ENCODE data around the gene PRR16.

DNA sequence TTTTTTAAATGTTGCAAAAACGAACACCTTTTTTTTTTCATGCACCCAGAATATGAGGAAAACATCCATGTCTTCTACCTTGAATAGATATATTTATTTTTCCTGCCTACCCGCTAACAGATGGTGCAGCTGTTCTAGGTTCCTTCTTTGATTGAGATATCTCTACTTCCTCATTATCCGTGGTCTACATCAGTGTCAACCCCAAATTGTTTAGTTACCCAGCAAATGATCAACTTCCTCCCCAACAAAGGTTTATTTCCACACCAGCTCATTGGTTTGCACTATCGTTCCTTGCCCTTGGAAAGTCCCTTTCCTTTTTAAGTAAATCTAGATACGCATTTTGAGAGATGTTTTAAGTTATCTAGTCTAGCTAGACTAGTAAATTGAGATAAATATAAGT is 166.4 kb downstream of the PRR16 start:
- TF ChIP-seq POLR2A (IDR thresholded peaks at IDR 0.05) (no peak), EP300 (IDR thresholded peaks at IDR 0.05) (no peak), POLR2AphosphoS5 (IDR thresholded peaks at IDR 0.05) (no peak)
- TF ChIP-seq, protein P1, sequence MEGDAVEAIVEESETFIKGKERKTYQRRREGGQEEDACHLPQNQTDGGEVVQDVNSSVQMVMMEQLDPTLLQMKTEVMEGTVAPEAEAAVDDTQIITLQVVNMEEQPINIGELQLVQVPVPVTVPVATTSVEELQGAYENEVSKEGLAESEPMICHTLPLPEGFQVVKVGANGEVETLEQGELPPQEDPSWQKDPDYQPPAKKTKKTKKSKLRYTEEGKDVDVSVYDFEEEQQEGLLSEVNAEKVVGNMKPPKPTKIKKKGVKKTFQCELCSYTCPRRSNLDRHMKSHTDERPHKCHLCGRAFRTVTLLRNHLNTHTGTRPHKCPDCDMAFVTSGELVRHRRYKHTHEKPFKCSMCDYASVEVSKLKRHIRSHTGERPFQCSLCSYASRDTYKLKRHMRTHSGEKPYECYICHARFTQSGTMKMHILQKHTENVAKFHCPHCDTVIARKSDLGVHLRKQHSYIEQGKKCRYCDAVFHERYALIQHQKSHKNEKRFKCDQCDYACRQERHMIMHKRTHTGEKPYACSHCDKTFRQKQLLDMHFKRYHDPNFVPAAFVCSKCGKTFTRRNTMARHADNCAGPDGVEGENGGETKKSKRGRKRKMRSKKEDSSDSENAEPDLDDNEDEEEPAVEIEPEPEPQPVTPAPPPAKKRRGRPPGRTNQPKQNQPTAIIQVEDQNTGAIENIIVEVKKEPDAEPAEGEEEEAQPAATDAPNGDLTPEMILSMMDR (IDR thresholded peaks at IDR 0.05) = no peak

All from sigmoid colon (tissue), 4 donors.